Coronary artery (tissue), 2 donors: Measurements from ENCODE around the gene TMEM89.

Experiments
- DNase-seq: peaks from one replicate; pipeline ENCODE4 v3.0.0-alpha.2; 2017; ENCODE audit warnings: low spot score
- H3K27ac ChIP-seq, 2 donors: fragments of 200-600 bp; sonication (generic); one replicate each; pipeline ENCODE4 v1.5.1; 2016 to 2019
- H3K4me3 ChIP-seq: fragments of 200-600 bp; sonication (generic); 2 replicates; pipeline ENCODE4 v1.5.1; 2016; ENCODE audit warnings: mild to moderate bottlenecking, moderate library complexity
- CTCF ChIP-seq: fragments of 200-600 bp; sonication (generic); IDR thresholded peaks from one replicate; pipeline ENCODE4 v1.5.1; 2019; ENCODE audit warnings: antibody characterized with exemption

Gene TMEM89

GRCh38 chr3:48634661-48635221 lies 13.2 kb upstream of the TMEM89 start:
- no peak for DNase-seq

GRCh38 chr3:48633743-48634142 lies 12.2 kb upstream of the TMEM89 start:
- peak overlapping the region in 1 of 2 donors; percentile 73 for H3K27ac ChIP-seq

More at GRCh38 chr3:48634661-48635221, 13.2 kb upstream of the TMEM89 start:
- TF ChIP-seq CTCF = no peak
- peak overlapping the region; percentile 73 to 97 for H3K27ac ChIP-seq
- H3K4me3 ChIP-seq = peak overlapping the region; percentile 100

GRCh38 chr3:48633256-48633655 lies 11.7 kb upstream of the TMEM89 start:
- no peak overlapping the region for H3K27ac ChIP-seq
- no peak for TF ChIP-seq CTCF
- peak overlapping the region; percentile 100 for H3K4me3 ChIP-seq
- DNase-seq = no peak

More at GRCh38 chr3:48633743-48634142, 12.2 kb upstream of the TMEM89 start:
- no peak for TF ChIP-seq CTCF
- H3K4me3 ChIP-seq = peak overlapping the region; percentile 100
- DNase-seq = no peak

GRCh38 chr3:48631516-48632448 lies 10.2 kb upstream of the TMEM89 start:
- no peak for TF ChIP-seq CTCF
- Histone ChIP-seq H3K27ac (no peak overlapping the region), H3K4me3 (no peak overlapping the region)
- DNase-seq = no peak

- TF ChIP-seq CTCF = no peak
Measured at GRCh38 chr3:48630833-48631232, 9.3 kb upstream of the TMEM89 start.

GRCh38 chr3:48630407-48630806 lies 8.8 kb upstream of the TMEM89 start:
- TF ChIP-seq CTCF = no peak
- no peak for DNase-seq
- H3K4me3 ChIP-seq = no peak overlapping the region
- H3K27ac ChIP-seq = no peak overlapping the region

More at GRCh38 chr3:48630833-48631232, 9.3 kb upstream of the TMEM89 start:
- no peak for DNase-seq
- H3K27ac ChIP-seq = no peak overlapping the region
- no peak overlapping the region for H3K4me3 ChIP-seq
